SU-DHL-6 (cell line): ENCODE measurements around the gene ALX4.

ENCODE experiments used
- H2AFZ ChIP-seq: fragments of 200-600 bp; sonication (generic); 2 replicates; pipeline ENCODE4 v1.6.1; 2014; ENCODE audit warnings: low read depth, mild to moderate bottlenecking, moderate library complexity, mixed read lengths, antibody characterized with exemption, low read length; ENCODE audit not compliant: severe bottlenecking
- H3F3A ChIP-seq: fragments of 200-600 bp; shearing (Covaris generic); 2 replicates; pipeline ENCODE4 v1.6.0; 2016; ENCODE audit warnings: antibody characterized with exemption, mild to moderate bottlenecking; ENCODE audit not compliant: insufficient read depth
- H3K27ac ChIP-seq: fragments of 200-600 bp; sonication (generic); 2 replicates; pipeline ENCODE4 v1.5.1; 2016; ENCODE audit warnings: low read depth, mild to moderate bottlenecking, low read length, moderate library complexity, mixed read lengths
- H3K27me3 ChIP-seq: fragments of 200-600 bp; sonication (generic), shearing (Covaris generic); 2 replicates; pipeline ENCODE4 v1.6.0; 2014; ENCODE audit warnings: mild to moderate bottlenecking, low read length
- H3K36me3 ChIP-seq: fragments of 200-600 bp; sonication (generic); 2 replicates; pipeline ENCODE4 v1.6.1; 2014; ENCODE audit warnings: mild to moderate bottlenecking, low read length, mixed read lengths
- H3K4me2 ChIP-seq: fragments of 300-600, 200-600 bp; shearing (Covaris generic), sonication (generic); 2 replicates; pipeline ENCODE4 v1.6.0; 2014; ENCODE audit warnings: low read length, low read depth, mild to moderate bottlenecking; ENCODE audit not compliant: poor library complexity, severe bottlenecking
- H3K4me3 ChIP-seq: fragments of 200-600 bp; sonication (generic); 2 replicates; pipeline ENCODE4 v1.5.1; 2014; ENCODE audit warnings: antibody characterized with exemption, low read length, mild to moderate bottlenecking, mixed read lengths; ENCODE audit not compliant: insufficient read depth, poor library complexity, severe bottlenecking
- H3K79me2 ChIP-seq: fragments of 200-600 bp; sonication (generic); 2 replicates; pipeline ENCODE4 v1.6.1; 2014; ENCODE audit warnings: mild to moderate bottlenecking, low read length, moderate library complexity; ENCODE audit not compliant: insufficient read depth
- H3K9ac ChIP-seq: fragments of 200-600 bp; sonication (generic); 2 replicates; pipeline ENCODE4 v1.7.0; 2014; ENCODE audit warnings: mild to moderate bottlenecking, low read length
- H3K9me2 ChIP-seq: fragments of 200-600 bp; sonication (generic); replicated peaks from 2 replicates; pipeline ENCODE4 v1.6.1; 2014; ENCODE audit warnings: low read length; ENCODE audit not compliant: insufficient read depth
- H3K9me3 ChIP-seq: fragments of 200-600 bp; sonication (generic); 2 replicates; pipeline ENCODE4 v1.6.1; 2014; ENCODE audit warnings: low read length, mixed read lengths; ENCODE audit not compliant: insufficient read depth
- H4K20me1 ChIP-seq: fragments of 200-600 bp; sonication (generic); 2 replicates; pipeline ENCODE4 v1.6.1; 2014; ENCODE audit warnings: low read depth, mild to moderate bottlenecking, antibody characterized with exemption, low read length, moderate library complexity, mixed read lengths
- CTCF ChIP-seq: fragments of 200-600 bp; sonication (generic); IDR thresholded peaks from one replicate; pipeline ENCODE4 v1.5.1; 2017; ENCODE audit warnings: antibody characterized with exemption, mild to moderate bottlenecking, low read length, moderate library complexity; ENCODE audit not compliant: insufficient read depth, poor library complexity, severe bottlenecking
- EZH2phosphoT487 ChIP-seq: fragments of 200-600 bp; sonication (generic), shearing (Covaris generic); conservative IDR thresholded peaks from 2 replicates; pipeline ENCODE4 v1.6.1; 2018; ENCODE audit warnings: mild to moderate bottlenecking, antibody characterized with exemption, low read length, moderate library complexity, mixed read lengths

Gene ALX4

GRCh38 chr11:44334356-44335004 is 24.5 kb upstream of the ALX4 start:
- Histone ChIP-seq H3K9me3 (no peaks in the 10 kb centered on the region), H3K79me2 (no peaks in the 10 kb centered on the region), H3K27me3 (no peaks in the 10 kb centered on the region), H3K4me2 (no peak overlapping the region), H3K9ac (no peak overlapping the region), H3F3A (no peaks in the 10 kb centered on the region), H3K36me3 (no peaks in the 10 kb centered on the region), H3K27ac (no peak overlapping the region), H4K20me1 (no peaks in the 10 kb centered on the region), H3K9me2 (no peaks in the 10 kb centered on the region), H3K4me3 (no peak overlapping the region), H2AFZ (no peak overlapping the region)
- TF ChIP-seq EZH2phosphoT487 (no peak), CTCF (no peak)

- no peak for TF ChIP-seq EZH2phosphoT487
- TF ChIP-seq CTCF, result no peak
- H3K27me3 ChIP-seq, result no peaks in the 10 kb centered on the region
Observed at GRCh38 chr11:44333271-44334218, 23.6 kb upstream of the ALX4 start.

GRCh38 chr11:44332665-44333064 is 22.7 kb upstream of the ALX4 start:
- no peak for TF ChIP-seq EZH2phosphoT487
- no peak for TF ChIP-seq CTCF
- Histone ChIP-seq H3K27ac (no peak overlapping the region), H3K36me3 (no peaks in the 10 kb centered on the region), H3K79me2 (no peaks in the 10 kb centered on the region), H3K27me3 (no peaks in the 10 kb centered on the region), H3K9me2 (no peaks in the 10 kb centered on the region), H3K9me3 (no peaks in the 10 kb centered on the region), H4K20me1 (no peaks in the 10 kb centered on the region), H3K9ac (no peak overlapping the region), H3F3A (no peaks in the 10 kb centered on the region), H3K4me3 (no peak overlapping the region), H3K4me2 (no peak overlapping the region), H2AFZ (no peak overlapping the region)

More at GRCh38 chr11:44333271-44334218, 23.6 kb upstream of the ALX4 start:
- Histone ChIP-seq H2AFZ (no peak overlapping the region), H3K79me2 (no peaks in the 10 kb centered on the region), H3K27ac (no peak overlapping the region), H3K9me2 (no peaks in the 10 kb centered on the region), H3K9me3 (no peaks in the 10 kb centered on the region), H4K20me1 (no peaks in the 10 kb centered on the region), H3K9ac (no peak overlapping the region), H3K36me3 (no peaks in the 10 kb centered on the region), H3K4me3 (no peak overlapping the region), H3F3A (no peaks in the 10 kb centered on the region), H3K4me2 (no peak overlapping the region)
